Hepatic stellate cell (primary cell): ENCODE results near the gene IFITM10.

Experiments used
- DNase-seq: peaks from one replicate; pipeline ENCODE4 v3.0.0; 2011; ENCODE audit warnings: low spot score

Gene IFITM10

DNA sequence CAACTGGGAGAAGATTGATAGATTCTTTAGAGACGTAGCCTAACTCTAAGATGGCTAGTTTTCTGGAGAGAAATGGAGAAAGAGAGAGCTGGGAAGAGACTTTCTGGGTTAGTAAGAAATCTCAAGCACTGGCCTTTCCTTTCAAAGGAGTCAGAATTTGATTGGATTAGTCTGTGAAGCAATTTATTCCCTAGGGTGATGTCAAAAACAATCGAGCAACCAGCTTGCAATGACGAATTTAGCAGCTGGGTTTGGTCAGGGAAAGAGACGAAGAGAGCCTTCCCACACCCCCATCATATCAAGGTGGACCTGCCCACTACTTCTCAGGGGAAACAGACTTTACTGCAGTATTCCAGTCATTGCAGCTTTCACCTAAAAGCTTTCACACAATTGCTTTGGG lies 42.6 kb downstream of the IFITM10 start:
- no peak for DNase-seq

DNA sequence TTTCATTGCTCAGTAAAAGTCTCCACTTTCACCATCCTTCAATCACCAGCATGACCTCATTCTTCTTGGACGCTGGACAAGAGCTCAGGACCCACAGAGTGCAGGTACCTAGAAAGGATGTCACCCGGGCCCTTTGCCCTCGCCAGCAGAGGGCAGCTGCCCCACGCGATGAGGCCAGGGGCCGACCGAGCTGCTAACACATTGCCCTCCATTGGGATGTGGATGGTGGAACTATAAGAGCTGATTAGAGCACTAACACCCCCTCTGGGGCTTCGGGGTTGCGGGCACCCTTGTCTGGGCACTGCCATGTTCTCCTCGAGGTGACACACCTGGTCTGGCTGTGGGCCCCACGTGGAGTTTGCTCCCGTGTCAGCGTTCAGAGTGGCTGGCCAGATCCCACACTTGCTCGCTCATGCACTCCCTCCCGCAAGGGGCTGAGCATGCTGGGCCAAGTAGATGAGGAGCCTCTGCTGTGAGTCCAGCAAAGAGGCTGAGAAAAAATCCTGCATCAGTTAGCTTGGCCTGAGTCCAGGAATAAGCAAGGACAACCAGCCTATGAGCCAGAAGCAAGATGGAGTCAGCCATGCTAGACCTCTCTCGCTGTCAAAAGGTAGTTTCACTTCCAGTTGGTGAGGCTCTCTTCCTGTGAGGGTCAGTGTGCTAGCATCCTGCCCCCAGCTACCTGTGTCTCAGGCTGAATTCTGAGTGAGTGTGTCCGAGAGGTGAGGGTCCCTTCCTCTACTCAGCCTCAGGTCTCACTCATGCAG lies 43.6 kb downstream of the IFITM10 start:
- no peak for DNase-seq

DNA sequence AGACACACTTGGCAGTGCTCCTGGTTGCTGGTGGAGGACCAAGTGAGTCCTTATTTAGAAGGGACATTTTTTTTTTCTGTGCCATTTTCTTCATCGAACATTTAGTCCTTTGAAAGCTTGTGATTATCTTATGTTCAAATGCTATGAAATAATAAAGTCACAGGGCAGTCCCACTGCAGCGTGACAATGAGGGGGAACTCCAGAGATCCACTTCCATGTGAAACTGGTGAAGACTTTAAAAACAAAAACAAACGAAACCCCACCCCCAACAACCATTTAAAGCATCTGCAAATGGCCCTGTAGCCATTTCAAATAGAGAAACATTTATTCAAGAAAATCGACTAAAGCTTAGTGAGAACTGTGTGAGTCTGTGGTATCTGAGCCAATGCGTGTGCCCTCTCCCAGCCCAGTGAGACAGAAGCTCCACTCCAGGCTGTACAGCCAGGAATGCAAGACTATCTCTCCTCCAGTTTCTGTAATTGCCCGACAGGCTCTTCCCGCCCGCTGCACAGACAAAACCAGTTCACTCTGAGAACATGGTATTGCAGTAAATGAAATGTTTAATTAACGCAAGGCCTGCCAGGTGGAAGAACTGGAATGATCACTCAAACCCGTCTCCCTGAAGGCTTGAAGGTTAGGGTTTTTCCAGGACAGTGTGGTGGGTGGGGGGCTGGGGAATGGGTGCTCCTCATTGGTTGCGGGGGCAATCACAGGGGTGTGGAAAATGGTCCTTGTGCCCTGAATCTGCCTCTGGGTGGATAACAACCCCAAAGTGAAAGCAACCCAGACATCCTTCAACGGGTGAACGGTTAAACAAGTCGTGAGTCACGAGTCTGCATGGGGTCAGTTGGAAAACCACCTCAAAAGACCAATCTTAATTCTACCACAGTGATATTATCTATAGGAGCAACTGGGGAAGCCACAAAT lies 45.0 kb downstream of the IFITM10 start:
- DNase-seq: no peak

DNA sequence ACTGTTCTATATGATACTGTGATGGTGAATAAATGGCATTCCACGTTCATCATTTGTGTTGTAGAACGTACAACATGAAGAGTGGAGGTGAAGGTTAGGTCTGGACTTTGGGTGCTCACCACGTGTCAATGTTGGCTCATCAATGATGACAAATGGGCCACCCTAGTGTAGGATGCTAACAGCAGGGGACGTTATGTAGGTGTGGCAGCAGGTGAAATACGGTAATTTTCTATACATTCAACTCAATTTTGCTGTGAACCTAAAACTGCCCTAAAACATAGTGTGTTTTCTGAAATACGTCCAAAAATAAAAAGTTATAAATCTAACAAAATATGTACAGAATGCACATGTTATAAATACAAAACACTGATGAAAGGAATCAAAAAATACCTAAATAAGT lies 47.2 kb downstream of the IFITM10 start:
- DNase-seq: no peak

DNA sequence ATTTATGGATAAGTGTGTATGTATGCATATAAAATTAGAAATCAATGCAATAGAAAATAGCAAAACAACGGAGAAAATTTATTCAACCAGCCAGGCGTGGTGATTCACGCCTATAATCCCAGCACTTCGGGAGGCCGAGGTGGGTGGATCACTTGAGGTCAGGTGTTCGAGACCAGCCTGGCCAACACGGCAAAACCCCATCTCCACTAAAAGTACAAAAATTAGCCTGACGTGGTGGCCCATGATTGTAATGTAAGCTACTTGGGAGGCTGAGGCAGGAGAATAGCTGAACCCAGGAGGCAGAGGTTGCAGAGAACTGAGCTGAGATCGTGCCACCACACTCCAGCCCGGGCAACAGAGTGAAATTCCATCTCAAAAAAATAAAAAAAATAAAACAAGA lies 47.9 kb downstream of the IFITM10 start:
- no peak for DNase-seq

DNA sequence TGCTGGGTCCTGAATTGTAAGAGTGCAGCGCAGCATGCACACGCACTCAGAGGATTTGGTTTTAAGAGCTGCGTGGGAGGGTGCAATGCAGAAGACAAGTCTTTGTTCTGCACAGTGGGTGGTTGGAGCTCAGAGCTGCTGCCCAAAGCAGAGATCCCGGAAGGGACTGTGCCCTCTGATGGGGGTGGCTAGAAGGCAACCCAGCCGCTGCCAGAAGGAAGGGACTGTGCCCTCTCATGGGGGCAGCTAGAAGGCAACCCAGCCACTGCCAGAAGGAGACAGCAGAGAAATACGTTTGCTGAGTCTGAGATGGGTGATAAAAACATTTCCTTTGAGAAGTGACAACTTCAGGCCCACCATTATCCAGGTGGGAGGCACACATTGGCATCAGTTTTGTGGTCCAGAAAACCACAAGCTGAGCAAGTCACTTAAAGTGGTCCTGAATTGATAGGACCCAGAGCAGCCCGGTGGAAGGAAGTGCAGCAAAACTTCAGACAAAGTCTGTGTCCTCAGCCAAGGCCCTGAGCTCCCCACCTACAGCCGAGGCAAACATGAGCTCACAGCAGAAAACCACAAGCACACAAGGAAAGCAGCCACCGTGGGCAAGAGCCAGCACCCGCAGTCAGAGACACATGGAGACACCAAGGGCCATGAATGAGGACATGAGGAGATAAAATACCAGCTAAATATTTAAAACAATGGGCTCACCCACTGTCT lies 49.1 kb downstream of the IFITM10 start:
- no peak for DNase-seq

DNA sequence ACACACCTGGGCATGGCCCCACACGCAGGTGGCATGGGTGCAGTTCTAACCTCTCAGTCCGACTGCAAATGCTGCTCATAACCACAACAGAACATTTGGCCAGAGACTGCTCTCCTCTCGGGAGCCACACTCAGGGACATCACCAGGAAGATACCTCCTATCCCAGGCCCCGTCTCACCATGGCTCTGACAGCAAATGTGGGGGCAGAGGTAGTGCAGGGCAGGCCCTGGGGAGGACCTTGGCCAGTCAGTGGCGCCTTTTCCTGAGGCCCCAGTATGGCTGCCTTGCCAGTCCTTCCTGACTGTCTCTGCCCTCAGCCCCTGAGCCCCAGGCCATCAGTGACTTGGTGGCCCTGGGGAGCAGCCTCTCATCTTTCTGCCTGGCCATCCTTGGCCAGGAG lies 50.6 kb downstream of the IFITM10 start:
- no peak for DNase-seq

DNA sequence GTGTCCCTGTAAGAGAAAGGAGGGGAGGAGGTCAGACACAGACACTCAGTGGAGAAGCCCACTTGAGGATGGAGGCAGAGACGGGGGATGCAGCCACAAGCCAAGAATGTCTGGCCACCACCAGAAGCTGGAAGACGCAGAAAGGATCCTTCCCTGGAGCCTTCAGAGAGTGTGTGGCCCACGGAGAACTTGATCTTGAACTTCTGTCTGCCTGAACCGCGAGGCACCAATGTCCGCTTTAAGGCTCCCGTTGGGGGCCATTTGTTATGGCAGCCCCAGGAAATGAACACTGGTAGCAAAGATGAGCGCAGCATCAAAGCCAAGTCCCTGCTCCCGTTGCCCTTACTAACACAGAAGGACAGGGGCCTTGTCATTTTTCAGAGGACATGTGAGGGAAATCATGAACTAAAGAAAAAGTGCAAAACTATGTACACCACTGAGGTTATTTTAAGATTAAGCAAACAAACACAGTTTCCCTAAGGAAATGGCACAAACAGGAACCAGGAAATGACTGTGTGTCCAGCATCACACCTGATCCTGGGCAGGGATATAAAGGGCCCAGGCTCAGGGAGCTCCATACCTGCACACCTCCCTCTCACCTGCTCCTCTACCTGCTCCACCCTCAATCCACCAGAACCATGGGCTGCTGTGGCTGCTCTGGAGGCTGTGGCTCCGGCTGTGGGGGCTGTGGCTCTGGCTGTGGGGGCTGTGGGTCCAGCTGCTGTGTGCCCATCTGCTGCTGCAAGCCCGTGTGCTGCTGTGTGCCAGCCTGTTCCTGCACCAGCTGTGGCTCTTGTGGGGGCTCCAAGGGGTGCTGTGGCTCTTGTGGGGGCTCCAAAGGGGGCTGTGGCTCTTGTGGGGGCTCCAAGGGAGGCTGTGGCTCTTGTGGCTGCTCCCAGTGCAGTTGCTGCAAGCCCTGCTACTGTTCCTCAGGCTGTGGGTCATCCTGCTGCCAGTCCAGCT lies 53.5 kb downstream of the IFITM10 start, which contains the start of gene KRTAP5-6:
KRTAP5-6 (plus strand) TSS at position 588 of the 963 bp plus-strand sequence; CDS start at position 639, 51 bp downstream.
- DNase-seq: no peak

DNA sequence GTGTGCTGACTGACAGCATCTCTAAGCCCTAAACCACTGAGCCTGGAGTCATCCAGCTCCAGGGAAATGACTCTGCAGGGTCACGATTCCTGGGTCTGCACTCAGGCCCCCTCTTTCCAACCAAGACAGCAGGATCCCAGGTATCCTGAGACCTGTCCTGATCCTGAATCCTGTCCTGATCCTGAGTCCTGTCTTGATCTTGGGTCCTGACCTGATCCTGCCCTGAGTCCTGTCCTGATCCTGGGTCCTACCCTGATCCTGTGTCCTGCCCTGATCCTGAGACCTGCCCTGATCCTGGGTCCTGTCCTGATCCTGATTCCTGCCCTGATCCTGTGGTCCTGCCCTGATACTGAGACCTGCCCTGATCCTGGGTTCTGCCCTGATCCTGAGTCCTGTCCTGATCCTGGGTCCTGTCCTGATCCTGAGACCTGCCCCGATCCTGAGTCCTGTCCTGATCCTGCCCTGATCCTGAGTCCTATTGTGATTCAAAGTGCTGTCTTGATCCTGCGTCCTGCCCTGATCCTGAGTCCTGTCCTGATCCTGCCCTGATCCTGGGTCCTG lies 54.8 kb downstream of the IFITM10 start:
- no peak for DNase-seq

DNA sequence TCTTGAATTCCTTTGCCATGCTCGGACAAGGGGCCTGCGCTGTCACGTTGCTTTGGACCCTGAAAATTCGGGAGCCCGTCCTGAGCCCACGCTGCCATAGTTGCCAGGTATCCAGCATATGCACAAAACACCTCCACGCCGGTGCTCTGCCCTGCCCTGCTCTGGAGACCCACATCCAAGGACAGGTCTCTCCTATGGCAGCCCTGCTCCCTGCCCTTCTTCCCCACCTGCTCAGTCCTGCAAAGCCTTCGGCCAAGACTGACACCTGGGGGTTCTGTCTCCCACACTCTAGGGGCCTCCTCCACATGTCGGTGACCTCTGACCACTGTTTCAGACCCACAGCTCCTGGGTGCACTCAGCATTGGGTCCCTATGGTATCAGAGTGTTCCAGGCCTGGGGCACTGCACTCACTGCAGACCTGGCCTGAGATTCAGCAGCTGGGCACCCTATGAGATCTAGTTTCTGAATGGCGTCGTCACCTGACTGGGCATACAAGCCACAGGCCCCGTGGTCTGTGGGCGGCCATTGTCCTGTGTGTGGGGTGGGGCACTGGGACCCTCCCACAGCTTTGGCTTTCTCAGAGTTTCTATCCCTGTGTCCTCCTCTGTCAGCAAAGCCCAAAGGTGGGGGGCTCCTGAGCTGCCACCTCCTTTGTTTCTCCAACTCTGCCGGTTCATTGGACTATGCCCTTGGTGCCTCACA lies 55.4 kb downstream of the IFITM10 start:
- DNase-seq: no peak

DNA sequence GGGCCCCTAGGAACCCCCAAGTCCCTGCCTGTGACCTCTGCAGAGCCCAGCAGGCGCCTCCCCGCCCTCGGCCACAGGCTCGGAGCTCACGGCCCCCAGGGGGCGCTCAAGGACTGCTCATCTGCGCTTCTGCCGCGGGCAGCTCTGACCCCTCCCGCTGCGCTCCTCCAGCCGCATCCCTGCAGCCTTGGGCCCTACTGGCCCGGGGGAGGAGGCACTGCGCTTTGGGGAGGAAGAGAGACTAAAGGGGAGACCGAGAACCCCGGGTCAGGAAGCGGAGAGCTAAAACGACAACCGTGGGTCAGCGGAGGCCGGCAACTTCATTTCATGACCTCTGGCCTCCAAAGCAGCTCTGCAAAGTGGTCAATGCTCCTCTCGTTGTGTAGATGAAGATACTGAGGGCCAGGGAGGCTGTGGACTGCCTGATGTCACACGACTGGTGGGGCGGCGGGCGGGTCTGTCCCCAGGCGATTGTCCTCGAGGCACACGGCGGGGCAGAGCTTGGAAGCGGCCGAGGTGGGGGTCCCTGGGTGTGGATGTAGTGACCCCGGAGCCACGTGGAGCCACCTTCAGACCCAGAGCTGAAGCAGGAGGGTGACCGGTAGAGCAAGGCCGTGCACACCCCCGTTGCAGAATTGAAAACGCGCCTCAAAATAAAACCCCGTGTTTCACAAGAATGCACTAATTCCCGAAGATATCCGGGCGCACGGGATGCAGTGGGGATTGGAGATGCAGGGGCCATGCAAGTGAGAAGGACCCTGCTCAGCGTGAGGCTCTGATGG lies 56.1 kb downstream of the IFITM10 start:
- peak; percentile 91 for DNase-seq

DNA sequence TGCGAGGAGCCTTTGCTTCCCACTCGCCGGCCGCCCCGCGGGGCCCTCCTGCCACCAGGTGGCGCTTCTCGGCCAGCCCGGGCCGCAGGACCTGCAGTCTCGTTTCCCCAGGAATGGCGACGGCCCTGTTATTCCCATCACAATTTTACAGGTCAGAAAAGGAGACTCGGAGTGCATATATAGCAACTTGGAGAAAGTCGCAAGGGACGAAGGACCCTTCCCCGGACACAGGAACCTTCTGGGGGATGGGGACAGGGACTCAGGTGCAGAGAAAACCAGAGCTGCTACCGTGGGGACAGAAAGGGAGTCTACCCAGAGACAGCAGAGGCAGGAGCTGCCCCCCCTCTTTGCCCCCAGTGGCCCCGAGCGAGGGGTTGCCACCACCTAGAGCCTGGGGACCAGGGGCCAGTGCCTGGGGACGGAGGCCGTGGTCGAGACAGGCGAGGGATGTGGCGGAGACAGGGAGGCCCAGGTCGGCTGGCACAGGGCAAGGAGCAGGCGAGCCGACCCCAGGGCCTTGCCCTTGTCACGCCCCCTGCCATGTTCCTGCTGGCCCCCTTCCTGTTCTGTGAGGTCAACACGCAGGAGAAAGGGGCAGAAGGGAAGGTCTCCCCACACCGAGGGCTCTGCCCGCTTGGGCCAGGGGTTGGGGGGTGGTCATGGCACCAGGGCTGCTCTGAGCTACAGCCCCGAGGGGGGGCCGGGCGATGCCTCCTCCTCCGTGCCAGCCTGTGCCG lies 56.9 kb downstream of the IFITM10 start:
- peak; percentile 87 for DNase-seq

DNA sequence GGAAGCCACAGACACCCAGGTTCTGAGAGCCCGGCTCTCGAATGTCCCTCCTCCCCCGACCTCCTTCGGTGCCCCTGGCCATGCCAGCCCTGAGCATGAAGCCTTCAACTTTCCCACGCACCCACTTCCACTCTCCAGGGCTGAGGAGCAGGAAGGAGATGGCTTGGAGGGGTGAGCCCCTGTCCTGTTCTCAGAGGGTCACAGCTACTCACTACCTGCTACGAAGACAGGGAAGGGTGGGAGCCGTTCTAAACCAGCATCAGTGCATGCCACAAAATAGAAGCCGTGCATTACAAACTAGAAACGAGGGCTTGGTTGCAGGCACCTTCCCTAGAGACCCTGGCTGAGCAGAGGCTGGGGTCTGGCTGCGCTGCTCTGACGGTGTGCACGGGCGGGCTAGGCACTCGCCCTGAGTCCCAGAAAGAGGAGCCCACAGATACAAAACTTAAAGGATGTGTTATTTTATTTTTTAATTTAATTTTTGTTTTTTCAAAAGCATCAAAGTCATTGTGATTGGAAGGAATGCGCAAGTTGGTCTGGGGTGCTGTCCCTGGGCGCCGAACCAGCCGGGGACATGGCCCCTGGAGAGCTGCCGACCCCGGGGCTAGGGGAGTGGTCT lies 57.6 kb downstream of the IFITM10 start:
- no peak for DNase-seq

DNA sequence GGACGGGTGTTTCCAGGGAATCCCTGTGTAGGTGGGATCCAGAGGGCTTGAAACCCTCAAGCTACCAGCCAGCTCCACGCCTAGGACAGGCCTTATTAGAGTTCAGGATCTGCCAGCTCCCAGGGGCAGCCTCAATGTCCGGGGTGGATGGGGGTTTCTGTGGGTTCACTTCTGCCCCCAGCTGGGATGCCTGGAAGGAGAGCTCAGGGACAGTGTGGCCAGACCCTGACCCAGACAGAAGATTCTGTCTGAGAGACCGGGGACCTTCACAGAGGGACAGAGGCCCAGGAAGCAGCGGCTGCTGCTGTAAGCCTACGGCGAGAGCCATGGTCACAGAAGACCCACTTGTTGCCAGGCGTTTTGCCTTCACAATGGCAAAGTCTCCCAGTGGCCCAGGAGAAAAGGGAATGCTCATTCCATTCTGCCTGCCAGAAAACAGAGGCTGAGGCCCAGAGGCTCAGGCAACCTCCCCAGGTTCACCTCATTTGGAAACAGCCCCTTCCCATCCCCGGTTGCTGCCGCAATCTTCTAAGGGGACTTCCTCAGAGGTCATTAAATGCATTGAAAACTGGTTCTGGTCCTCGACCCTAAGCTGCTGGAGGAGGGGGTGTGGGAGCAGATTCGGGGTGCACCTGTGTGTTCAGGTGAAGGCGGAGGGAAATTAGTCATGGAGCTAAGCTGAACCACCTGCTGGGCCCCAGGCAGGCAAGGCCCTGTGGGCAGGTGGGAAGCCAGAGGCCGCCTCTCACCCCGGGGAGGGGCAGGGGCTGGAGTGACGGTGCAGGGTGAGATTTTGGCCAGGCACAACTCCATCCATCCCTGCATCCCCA lies 58.3 kb downstream of the IFITM10 start:
- DNase-seq: no peak

DNA sequence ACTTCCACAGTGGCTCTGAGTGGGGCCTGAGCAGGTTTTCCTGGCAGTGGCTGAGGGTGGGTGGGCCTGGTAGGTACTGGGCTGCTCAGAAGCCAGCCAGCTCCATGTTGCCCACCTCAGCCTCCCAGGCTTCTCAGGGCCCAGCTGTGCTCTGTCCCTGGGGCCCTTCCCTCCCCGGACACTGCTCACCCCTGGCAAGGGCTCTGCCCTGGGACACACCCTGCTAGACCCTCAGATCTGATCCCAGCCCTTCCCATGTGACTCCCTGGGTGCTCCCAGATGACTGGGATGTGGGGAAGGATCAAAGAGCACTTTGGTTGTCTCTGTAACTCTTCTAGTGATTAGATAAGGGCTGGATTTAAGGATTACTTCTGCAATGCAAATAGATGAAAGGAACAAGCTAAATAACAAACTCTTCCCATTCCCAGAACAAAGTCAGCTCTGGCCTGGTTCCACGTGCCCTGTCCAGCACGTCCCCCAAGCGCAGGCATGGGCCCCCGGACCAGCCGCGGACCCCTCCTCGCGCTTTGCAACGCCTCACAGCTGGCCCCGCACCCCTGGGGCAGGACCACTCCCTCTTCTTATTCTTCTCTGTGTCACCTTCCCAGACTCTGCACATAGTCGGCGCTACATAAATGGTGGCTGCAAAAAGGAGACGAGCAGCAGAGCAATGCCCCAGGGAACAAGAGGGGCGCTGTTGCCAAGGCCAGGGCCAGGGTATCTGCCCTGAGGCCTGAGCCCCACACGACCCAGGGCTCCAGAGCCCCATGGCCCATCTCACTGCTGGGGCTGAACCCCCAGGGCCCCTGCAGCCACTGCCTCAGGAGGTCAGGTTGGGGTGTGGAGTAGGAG lies 59.1 kb downstream of the IFITM10 start:
- no peak for DNase-seq
